SK-N-SH treated with all-trans-retinoic acid at 6 μM for 48 hours (cell line): Measurements from ENCODE around the gene NGEF.

Experiments
- ATAC-seq: fragments of 200-7000 bp; cut with Tn5 transposase; 3 replicates; pipeline ENCODE4 v1.9.1; 2020; ENCODE audit warnings: mild to moderate bottlenecking, moderate library complexity
- ARNTL ChIP-seq: fragments of 450-650 bp; formaldehyde crosslinking; IDR thresholded peaks from 2 replicates; pipeline ENCODE4 v1.5.0; 2020; ENCODE audit warnings: low read depth, mild to moderate bottlenecking, moderate library complexity, borderline replicate concordance
- ESRRG ChIP-seq: fragments of 250-450 bp; sonication (Bioruptor Pico); IDR thresholded peaks from 2 replicates; pipeline ENCODE4 v1.6.1; 2021; ENCODE audit warnings: mild to moderate bottlenecking
- GLIS3 ChIP-seq: fragments of 250-450 bp; sonication (Bioruptor Pico); IDR thresholded peaks from 2 replicates; pipeline ENCODE4 v1.5.0; 2020; ENCODE audit warnings: mild to moderate bottlenecking, moderate library complexity
- ISL1 ChIP-seq: fragments of 250-450 bp; sonication (Bioruptor Pico); IDR thresholded peaks from 2 replicates; pipeline ENCODE4 v2.1.2; 2022; ENCODE audit warnings: mild to moderate bottlenecking, moderate library complexity
- OSR1 ChIP-seq: fragments of 250-450 bp; sonication (Bioruptor Pico); IDR thresholded peaks from 2 replicates; pipeline ENCODE4 v1.8.0; 2022; ENCODE audit warnings: moderate library complexity, mild to moderate bottlenecking, inconsistent platforms
- PPARA ChIP-seq: fragments of 250-450 bp; sonication (Bioruptor Pico); IDR thresholded peaks from 2 replicates; pipeline ENCODE4 v1.5.0; 2020; ENCODE audit warnings: mild to moderate bottlenecking, borderline replicate concordance
- RARB ChIP-seq: fragments of 250-450 bp; sonication (Bioruptor Pico); IDR thresholded peaks from 2 replicates; pipeline ENCODE4 v1.8.0; 2021; ENCODE audit warnings: mild to moderate bottlenecking, moderate library complexity
- SNAI2 ChIP-seq: fragments of 250-450 bp; sonication (Bioruptor Pico); IDR thresholded peaks from 2 replicates; pipeline ENCODE4 v1.5.0; 2020; ENCODE audit warnings: mild to moderate bottlenecking, moderate library complexity
- TCF4 ChIP-seq: fragments of 250-450 bp; sonication (Bioruptor Pico); IDR thresholded peaks from 2 replicates; pipeline ENCODE4 v1.8.0; 2021; ENCODE audit warnings: mild to moderate bottlenecking, moderate library complexity, borderline replicate concordance
- TOX ChIP-seq: fragments of 250-450 bp; sonication (Bioruptor Pico); IDR thresholded peaks from 2 replicates; pipeline ENCODE4 v1.8.0; 2021; ENCODE audit warnings: mild to moderate bottlenecking, moderate library complexity, borderline replicate concordance
- ZFP30 ChIP-seq: fragments of 450-650 bp; formaldehyde crosslinking; IDR thresholded peaks from 2 replicates; pipeline ENCODE4 v1.5.0; 2022; ENCODE audit warnings: mild to moderate bottlenecking, moderate library complexity
- ZNF565 ChIP-seq: fragments of 450-650 bp; formaldehyde crosslinking; conservative IDR thresholded peaks from 2 replicates; pipeline ENCODE4 v1.5.0; 2020; ENCODE audit warnings: low read depth, mild to moderate bottlenecking, moderate library complexity
- ZNF70 ChIP-seq: fragments of 450-650 bp; formaldehyde crosslinking; IDR thresholded peaks from 2 replicates; pipeline ENCODE4 v1.5.0; 2020; ENCODE audit warnings: mild to moderate bottlenecking, moderate library complexity
- ZNF8 ChIP-seq: fragments of 450-650 bp; formaldehyde crosslinking; IDR thresholded peaks from 2 replicates; pipeline ENCODE4 v1.5.0; 2020; ENCODE audit warnings: mild to moderate bottlenecking, moderate library complexity
- TF ChIP-seq, protein P1 (sequence below): fragments of 250-450 bp; sonication (Bioruptor Pico); IDR thresholded peaks from 2 replicates; pipeline ENCODE4 v1.8.0; 2020; ENCODE audit warnings: mild to moderate bottlenecking, moderate library complexity, borderline replicate concordance
- TF ChIP-seq, protein P2 (sequence below): fragments of 250-450 bp; sonication (Bioruptor Pico); IDR thresholded peaks from 2 replicates; pipeline ENCODE4 v1.5.1; 2021; ENCODE audit warnings: mild to moderate bottlenecking, moderate library complexity
- TF ChIP-seq, protein P3 (sequence below): fragments of 250-450 bp; sonication (Bioruptor Pico); IDR thresholded peaks from 2 replicates; pipeline ENCODE4 v1.5.1; 2020; ENCODE audit warnings: low read depth, mild to moderate bottlenecking, moderate library complexity
- TF ChIP-seq, protein P4 (sequence below): fragments of 250-450 bp; sonication (Bioruptor Pico); IDR thresholded peaks from 2 replicates; pipeline ENCODE4 v1.8.0; 2021; ENCODE audit warnings: low read depth, mild to moderate bottlenecking, moderate library complexity, borderline replicate concordance
- TF ChIP-seq, protein P5 (sequence below): fragments of 250-450 bp; sonication (Bioruptor Pico); IDR thresholded peaks from 2 replicates; pipeline ENCODE4 v1.5.0; 2020; ENCODE audit warnings: mild to moderate bottlenecking, moderate library complexity

Gene NGEF

DNA sequence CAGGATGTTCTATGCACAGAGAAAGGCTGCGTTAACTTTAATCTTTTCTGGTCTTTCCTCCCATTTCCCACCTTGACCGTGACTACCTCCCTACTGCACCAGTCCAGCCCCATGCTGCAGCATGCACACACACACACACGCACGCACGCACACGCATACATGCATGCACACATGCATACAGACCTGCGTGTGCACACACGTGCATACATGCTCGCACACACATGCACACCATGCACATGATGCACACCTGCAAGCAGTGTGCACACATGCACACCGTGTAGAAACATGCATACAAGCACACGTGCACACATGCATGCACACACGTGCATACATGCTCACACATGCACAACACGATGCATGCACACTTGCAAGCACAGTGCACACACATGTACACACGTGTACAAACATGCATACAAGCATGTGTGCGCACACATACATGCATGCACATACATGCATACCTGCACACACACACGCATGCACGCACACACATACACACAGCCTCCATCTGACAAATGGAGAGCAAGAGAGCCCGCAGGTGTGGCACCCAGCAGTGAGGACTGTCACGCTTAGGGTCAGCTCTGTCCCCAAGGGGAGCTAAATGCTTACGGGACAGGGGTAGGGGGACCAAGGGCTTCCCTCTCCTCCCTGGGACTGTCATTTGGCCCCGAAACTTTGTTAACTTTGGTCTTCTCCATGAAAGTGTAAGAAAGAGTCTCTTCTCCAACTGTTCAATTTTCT, 124.8 kb downstream of the NGEF start:
- TF ChIP-seq ARNTL (CRISPR knock-in tag) (no peak), OSR1 (CRISPR knock-in tag) (no peak), TCF4 (CRISPR knock-in tag) (no peak), RARB (CRISPR knock-in tag) (no peak), ZNF70 (CRISPR knock-in tag) (no peak)
- TF ChIP-seq, protein P1, sequence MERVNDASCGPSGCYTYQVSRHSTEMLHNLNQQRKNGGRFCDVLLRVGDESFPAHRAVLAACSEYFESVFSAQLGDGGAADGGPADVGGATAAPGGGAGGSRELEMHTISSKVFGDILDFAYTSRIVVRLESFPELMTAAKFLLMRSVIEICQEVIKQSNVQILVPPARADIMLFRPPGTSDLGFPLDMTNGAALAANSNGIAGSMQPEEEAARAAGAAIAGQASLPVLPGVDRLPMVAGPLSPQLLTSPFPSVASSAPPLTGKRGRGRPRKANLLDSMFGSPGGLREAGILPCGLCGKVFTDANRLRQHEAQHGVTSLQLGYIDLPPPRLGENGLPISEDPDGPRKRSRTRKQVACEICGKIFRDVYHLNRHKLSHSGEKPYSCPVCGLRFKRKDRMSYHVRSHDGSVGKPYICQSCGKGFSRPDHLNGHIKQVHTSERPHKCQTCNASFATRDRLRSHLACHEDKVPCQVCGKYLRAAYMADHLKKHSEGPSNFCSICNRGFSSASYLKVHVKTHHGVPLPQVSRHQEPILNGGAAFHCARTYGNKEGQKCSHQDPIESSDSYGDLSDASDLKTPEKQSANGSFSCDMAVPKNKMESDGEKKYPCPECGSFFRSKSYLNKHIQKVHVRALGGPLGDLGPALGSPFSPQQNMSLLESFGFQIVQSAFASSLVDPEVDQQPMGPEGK (CRISPR knock-in tag) = no peak
- TF ChIP-seq, protein P2, sequence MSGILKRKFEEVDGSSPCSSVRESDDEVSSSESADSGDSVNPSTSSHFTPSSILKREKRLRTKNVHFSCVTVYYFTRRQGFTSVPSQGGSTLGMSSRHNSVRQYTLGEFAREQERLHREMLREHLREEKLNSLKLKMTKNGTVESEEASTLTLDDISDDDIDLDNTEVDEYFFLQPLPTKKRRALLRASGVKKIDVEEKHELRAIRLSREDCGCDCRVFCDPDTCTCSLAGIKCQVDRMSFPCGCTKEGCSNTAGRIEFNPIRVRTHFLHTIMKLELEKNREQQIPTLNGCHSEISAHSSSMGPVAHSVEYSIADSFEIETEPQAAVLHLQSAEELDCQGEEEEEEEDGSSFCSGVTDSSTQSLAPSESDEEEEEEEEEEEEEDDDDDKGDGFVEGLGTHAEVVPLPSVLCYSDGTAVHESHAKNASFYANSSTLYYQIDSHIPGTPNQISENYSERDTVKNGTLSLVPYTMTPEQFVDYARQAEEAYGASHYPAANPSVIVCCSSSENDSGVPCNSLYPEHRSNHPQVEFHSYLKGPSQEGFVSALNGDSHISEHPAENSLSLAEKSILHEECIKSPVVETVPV (CRISPR knock-in tag) = no peak
- TF ChIP-seq, protein P3, sequence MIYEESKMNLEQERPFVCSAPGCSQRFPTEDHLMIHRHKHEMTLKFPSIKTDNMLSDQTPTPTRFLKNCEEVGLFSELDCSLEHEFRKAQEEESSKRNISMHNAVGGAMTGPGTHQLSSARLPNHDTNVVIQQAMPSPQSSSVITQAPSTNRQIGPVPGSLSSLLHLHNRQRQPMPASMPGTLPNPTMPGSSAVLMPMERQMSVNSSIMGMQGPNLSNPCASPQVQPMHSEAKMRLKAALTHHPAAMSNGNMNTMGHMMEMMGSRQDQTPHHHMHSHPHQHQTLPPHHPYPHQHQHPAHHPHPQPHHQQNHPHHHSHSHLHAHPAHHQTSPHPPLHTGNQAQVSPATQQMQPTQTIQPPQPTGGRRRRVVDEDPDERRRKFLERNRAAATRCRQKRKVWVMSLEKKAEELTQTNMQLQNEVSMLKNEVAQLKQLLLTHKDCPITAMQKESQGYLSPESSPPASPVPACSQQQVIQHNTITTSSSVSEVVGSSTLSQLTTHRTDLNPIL (CRISPR knock-in tag) = no peak
- ATAC-seq = no peak

DNA sequence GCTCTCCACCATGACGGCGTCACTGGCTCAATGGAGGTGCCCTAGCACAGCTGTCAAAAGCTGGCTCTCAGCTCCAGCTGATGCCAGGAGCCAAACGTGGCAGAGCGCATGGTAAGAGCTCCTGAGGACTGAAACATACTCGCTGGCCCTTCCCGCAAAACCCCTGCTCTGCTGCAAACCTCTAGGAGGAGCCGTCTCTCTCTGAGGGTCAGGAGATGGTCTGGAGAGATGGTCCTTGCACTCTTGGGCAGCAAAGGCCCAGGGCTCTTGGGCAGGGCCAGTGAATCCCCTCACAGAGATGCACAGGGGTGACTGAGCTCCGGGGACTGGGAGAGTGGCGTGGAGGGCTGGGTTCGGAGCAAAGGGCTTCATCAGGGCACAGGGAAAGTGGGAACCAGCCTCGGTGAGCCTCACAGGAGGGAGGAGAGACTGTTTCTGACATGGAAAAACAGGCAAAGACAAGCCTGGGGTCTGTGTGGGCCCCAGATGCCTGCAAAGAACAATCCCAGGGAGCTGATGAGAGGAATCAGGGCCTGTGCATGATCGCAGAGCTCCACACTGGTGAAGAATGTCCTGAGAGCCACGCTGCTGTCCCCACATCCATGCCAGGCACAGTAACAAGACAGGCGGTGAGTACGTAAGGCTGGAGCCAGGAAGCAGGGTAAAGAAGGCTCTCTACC, 125.7 kb downstream of the NGEF start:
- ATAC-seq = peak; percentile 43; the same call in 2 of the 3 replicates
- TF ChIP-seq GLIS3 (CRISPR knock-in tag) = no peak
- TF ChIP-seq ESRRG (CRISPR knock-in tag) = no peak
- TF ChIP-seq ZNF565 (CRISPR knock-in tag) = no peak
- TF ChIP-seq ZNF70 (CRISPR knock-in tag) = no peak
- TF ChIP-seq ARNTL (CRISPR knock-in tag) = no peak
- TF ChIP-seq OSR1 (CRISPR knock-in tag) = no peak
- TF ChIP-seq ISL1 (CRISPR knock-in tag) = no peak

DNA sequence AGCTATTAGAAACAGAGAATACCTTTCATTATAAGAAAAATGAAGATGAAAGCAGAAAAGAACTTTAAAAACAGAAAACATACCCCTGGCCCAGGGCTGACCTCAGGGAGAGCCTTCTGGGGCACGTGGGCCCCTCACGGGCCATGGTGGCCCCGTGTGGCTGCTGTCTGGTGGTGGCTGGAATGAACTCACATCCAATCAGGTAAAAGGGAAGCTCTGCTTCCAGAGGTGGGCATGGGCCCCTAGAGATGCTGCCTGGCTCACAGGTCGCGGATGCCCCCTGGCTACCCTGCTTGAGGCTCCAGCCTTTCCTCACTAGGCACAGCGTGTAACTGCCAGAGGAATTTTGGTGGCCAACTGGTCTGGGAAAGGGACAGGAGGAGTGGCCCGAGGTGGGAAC, 126.4 kb downstream of the NGEF start:
- TF ChIP-seq, protein P4, sequence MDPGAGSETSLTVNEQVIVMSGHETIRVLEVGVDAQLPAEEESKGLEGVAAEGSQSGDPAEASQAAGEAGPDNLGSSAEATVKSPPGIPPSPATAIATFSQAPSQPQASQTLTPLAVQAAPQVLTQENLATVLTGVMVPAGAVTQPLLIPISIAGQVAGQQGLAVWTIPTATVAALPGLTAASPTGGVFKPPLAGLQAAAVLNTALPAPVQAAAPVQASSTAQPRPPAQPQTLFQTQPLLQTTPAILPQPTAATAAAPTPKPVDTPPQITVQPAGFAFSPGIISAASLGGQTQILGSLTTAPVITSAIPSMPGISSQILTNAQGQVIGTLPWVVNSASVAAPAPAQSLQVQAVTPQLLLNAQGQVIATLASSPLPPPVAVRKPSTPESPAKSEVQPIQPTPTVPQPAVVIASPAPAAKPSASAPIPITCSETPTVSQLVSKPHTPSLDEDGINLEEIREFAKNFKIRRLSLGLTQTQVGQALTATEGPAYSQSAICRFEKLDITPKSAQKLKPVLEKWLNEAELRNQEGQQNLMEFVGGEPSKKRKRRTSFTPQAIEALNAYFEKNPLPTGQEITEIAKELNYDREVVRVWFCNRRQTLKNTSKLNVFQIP (CRISPR knock-in tag) = no peak
- TF ChIP-seq ARNTL (CRISPR knock-in tag) (no peak), GLIS3 (CRISPR knock-in tag) (no peak), TOX (CRISPR knock-in tag) (no peak), ZNF8 (no peak), SNAI2 (CRISPR knock-in tag) (no peak), ESRRG (CRISPR knock-in tag) (no peak), ZNF70 (CRISPR knock-in tag) (no peak), ZFP30 (CRISPR knock-in tag) (no peak), PPARA (no peak)
- TF ChIP-seq, protein P1 (CRISPR knock-in tag) = no peak
- TF ChIP-seq, protein P2 (CRISPR knock-in tag) = no peak
- TF ChIP-seq, protein P5, sequence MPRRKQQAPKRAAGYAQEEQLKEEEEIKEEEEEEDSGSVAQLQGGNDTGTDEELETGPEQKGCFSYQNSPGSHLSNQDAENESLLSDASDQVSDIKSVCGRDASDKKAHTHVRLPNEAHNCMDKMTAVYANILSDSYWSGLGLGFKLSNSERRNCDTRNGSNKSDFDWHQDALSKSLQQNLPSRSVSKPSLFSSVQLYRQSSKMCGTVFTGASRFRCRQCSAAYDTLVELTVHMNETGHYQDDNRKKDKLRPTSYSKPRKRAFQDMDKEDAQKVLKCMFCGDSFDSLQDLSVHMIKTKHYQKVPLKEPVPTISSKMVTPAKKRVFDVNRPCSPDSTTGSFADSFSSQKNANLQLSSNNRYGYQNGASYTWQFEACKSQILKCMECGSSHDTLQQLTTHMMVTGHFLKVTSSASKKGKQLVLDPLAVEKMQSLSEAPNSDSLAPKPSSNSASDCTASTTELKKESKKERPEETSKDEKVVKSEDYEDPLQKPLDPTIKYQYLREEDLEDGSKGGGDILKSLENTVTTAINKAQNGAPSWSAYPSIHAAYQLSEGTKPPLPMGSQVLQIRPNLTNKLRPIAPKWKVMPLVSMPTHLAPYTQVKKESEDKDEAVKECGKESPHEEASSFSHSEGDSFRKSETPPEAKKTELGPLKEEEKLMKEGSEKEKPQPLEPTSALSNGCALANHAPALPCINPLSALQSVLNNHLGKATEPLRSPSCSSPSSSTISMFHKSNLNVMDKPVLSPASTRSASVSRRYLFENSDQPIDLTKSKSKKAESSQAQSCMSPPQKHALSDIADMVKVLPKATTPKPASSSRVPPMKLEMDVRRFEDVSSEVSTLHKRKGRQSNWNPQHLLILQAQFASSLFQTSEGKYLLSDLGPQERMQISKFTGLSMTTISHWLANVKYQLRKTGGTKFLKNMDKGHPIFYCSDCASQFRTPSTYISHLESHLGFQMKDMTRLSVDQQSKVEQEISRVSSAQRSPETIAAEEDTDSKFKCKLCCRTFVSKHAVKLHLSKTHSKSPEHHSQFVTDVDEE (CRISPR knock-in tag) = no peak
- ATAC-seq = no peak
